Common myeloid progenitor, CD34-positive (primary cell): ENCODE results near the gene JMJD6.
"Not testable (repeated sequence)": the region's sequence is repeated elsewhere in the genome, so short reads cannot be mapped to it uniquely, and the experiment has no call there.

Experiments
- CTCF ChIA-PET: fragments of 350-600 bp; sonication (Branson Sonifier 250); formaldehyde crosslinking; loops from one replicate; lab custom pipeline; 2021; ENCODE audit warnings: antibody characterized with exemption; lab: Charles Lee
- POLR2A ChIA-PET: fragments of 350-600 bp; sonication (Branson Sonifier 250); formaldehyde crosslinking; loops from one replicate; lab custom pipeline; 2021; ENCODE audit warnings: antibody characterized with exemption; lab: Charles Lee
- DNase-seq, 3 donors: peaks; one replicate each; pipeline versions ENCODE4 v3.0.0 to v3.0.0-alpha.2; 2013
- H3K27ac ChIP-seq, 2 experiments: 1 replicate in 1 of 2; 2 replicates in 1 of 2; pipeline ENCODE4 v1.7.0; 2013; ENCODE audit warnings: inconsistent platforms in 2 of 2, low read length in 2 of 2, mild to moderate bottlenecking in 2 of 2, low read depth in 1 of 2, moderate library complexity in 1 of 2; ENCODE audit not compliant: severe bottlenecking in 2 of 2, insufficient read depth in 1 of 2, poor library complexity in 1 of 2
- H3K27me3 ChIP-seq, 5 experiments: replicated peaks in 2 of 5; 1 replicate in 3 of 5; 2 replicates in 2 of 5; pipeline versions ENCODE4 v1.6.1 to v1.7.0; 2013; ENCODE audit warnings: low read length in 4 of 5, mild to moderate bottlenecking in 2 of 5, moderate library complexity in 2 of 5, inconsistent platforms in 1 of 5; ENCODE audit not compliant: insufficient read depth in 5 of 5, control insufficient read depth in 4 of 5
- H3K36me3 ChIP-seq, 4 experiments: 1 replicate in 2 of 4; 2 replicates in 2 of 4; pipeline versions ENCODE4 v1.6.1 to v1.7.0; 2013; ENCODE audit warnings: low read length in 3 of 4, control low read depth in 1 of 4, mild to moderate bottlenecking in 1 of 4; ENCODE audit not compliant: control insufficient read depth in 4 of 4, insufficient read depth in 4 of 4
- H3K4me1 ChIP-seq, 4 experiments: 1 replicate in 3 of 4; 2 replicates in 1 of 4; pipeline versions ENCODE4 v1.6.1 to v1.7.1; 2013; ENCODE audit warnings: low read length in 3 of 4, mild to moderate bottlenecking in 3 of 4, control low read depth in 1 of 4, inconsistent platforms in 1 of 4, moderate library complexity in 1 of 4; ENCODE audit not compliant: control insufficient read depth in 4 of 4, insufficient read depth in 4 of 4; ENCODE audit errors: control extremely low read depth in 1 of 4
- H3K4me3 ChIP-seq, 7 experiments: 1 replicate in 4 of 7; 2 replicates in 3 of 7; pipeline versions ENCODE4 v1.5.1 to v1.7.0; 2013; ENCODE audit warnings: mild to moderate bottlenecking in 7 of 7, low read length in 6 of 7, moderate library complexity in 6 of 7, inconsistent platforms in 2 of 7, low read depth in 2 of 7, control low read depth in 1 of 7; ENCODE audit not compliant: insufficient read depth in 4 of 7, control insufficient read depth in 1 of 7; ENCODE audit errors: extremely low read depth in 1 of 7
- H3K9me3 ChIP-seq, 5 experiments: 1 replicate in 4 of 5; 2 replicates in 1 of 5; pipeline versions ENCODE4 v1.6.1 to v1.7.1; 2013; ENCODE audit warnings: low read length in 4 of 5, mild to moderate bottlenecking in 2 of 5, inconsistent platforms in 1 of 5, low read depth in 1 of 5, moderate library complexity in 1 of 5; ENCODE audit not compliant: control insufficient read depth in 4 of 5, insufficient read depth in 2 of 5; ENCODE audit errors: control extremely low read depth in 1 of 5
- WGBS: methylation state at CpG from one replicate; pipeline ENCODE4 v1.1.5; 2013; ENCODE audit not compliant: insufficient coverage; 5-methylcytosine and 5-hydroxymethylcytosine counted together

JMJD6 gene

GRCh38 chr17:76700270-76700616, 26.2 kb downstream of the JMJD6 start:
- ChIA-PET POLR2A (no interaction called here), CTCF (interaction anchor here (1.0 kb wide), 1 partner anchor 12 kb away, joined by 4 read pairs; no protein-coding TSS in a partner anchor)
- Histone ChIP-seq H3K4me1 (peaks cover 0 to 4% (median 3%) of the 10 kb centered on the region in 4 experiments), H3K9me3 (no peaks in the 10 kb centered on the region), H3K27ac (no peak overlapping the region), H3K27me3 (no peaks in the 10 kb centered on the region), H3K36me3 (no peaks in the 10 kb centered on the region), H3K4me3 (no peak overlapping the region)
- no peak for DNase-seq
- WGBS, result 95% methylated on average over 8 of the region's 8 CpGs

GRCh38 chr17:76698466-76698977, 27.9 kb downstream of the JMJD6 start:
- WGBS, result 91% methylated on average over 6 of the region's 7 CpGs
- H3K4me3 ChIP-seq, H3K27ac ChIP-seq, H3K9me3 ChIP-seq, POLR2A ChIA-PET, H3K36me3 ChIP-seq, H3K27me3 ChIP-seq, H3K4me1 ChIP-seq, DNase-seq: not testable (repeated sequence)
- CTCF ChIA-PET, result interaction anchor here (1.1 to 1.7 kb wide), 2 partner anchors 13 to 15 kb away, joined by 3 to 8 read pairs; no protein-coding TSS in a partner anchor

DNA sequence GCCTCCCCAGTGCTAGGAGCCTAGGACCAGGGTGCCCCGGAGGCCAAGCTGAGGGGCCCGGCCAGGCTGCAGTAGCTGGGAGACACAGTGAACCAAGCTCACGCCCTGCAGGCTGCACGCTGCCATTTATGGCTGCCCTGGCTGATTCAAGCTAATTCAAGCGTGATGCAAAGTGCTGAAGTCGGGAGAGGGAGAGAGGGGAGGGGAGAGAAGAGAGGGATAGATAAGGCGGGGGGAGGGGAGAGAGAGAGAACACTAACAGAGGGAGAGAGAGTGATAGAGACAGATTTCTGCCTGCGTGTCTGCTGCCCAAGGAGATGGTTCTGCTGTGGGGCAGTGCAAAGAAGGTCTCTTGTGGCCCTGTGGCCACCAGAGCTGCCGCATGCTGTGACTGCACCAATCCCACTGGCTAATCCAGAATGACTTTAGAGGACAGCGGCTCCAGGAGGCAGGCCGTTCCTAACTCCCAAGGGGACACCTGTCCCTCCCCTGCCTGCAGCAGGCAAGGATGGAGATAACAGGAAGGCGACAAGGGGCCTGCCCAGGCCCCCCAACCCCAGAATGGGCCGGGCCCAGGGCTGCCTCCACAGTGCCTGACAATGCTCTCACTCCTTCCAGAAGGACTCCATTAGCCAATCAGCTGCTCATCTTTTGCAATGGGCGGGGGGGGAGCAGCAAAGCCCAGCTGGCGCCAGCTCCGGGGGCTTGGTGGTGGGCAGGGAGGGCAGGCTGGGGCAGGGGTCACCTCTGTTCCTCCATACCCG, 28.5 kb downstream of the JMJD6 start:
- CTCF ChIA-PET, result interaction anchor here (0.9 to 1.7 kb wide), 3 partner anchors 14 to 74 kb away, joined by 3 to 8 read pairs (median 3); no protein-coding TSS in a partner anchor
- 95% methylated on average over 14 of the region's 17 CpGs for WGBS
- H3K4me3 ChIP-seq, result no peak overlapping the region

GRCh38 chr17:76696763-76697701, 29.4 kb downstream of the JMJD6 start:
- Histone ChIP-seq H3K27me3 (no peaks in the 10 kb centered on the region), H3K4me3 (no peak overlapping the region), H3K9me3 (no peaks in the 10 kb centered on the region), H3K36me3 (no peaks in the 10 kb centered on the region), H3K27ac (no peak overlapping the region), H3K4me1 (no peaks in the 10 kb centered on the region)
- WGBS, result 94% methylated on average over 24 of the region's 25 CpGs
- ChIA-PET POLR2A (no interaction called here), CTCF (interaction anchor here (0.9 to 1.7 kb wide), 5 partner anchors 8 to 73 kb away, joined by 3 to 8 read pairs (median 3); no protein-coding TSS in a partner anchor)
- DNase-seq, result no peak

More for the DNA sequence above, 28.5 kb downstream of the JMJD6 start:
- H3K4me1 ChIP-seq, result no peaks in the 10 kb centered on the region
- H3K36me3 ChIP-seq, result no peaks in the 10 kb centered on the region
- H3K27me3 ChIP-seq, result no peaks in the 10 kb centered on the region
- DNase-seq, result no peak
- no peak overlapping the region for H3K27ac ChIP-seq
- H3K9me3 ChIP-seq, result no peaks in the 10 kb centered on the region
- POLR2A ChIA-PET, result no interaction called here

GRCh38 chr17:76695059-76695831, 31.2 kb downstream of the JMJD6 start:
- H3K9me3 ChIP-seq, result no peaks in the 10 kb centered on the region
- H3K27ac ChIP-seq, result no peak overlapping the region
- no peaks in the 10 kb centered on the region for H3K36me3 ChIP-seq
- WGBS, result 88% methylated on average over 12 of the region's 16 CpGs
- no peak for DNase-seq
- H3K27me3 ChIP-seq, result no peaks in the 10 kb centered on the region
- CTCF ChIA-PET, result interaction anchor here (1.3 to 1.7 kb wide), 2 partner anchors 9 to 14 kb away, joined by 4 to 5 read pairs; no protein-coding TSS in a partner anchor
- no peaks in the 10 kb centered on the region for H3K4me1 ChIP-seq
- no peak overlapping the region for H3K4me3 ChIP-seq
- POLR2A ChIA-PET, result interaction anchor here (0.7 kb wide), 1 partner anchor 1608 kb away, joined by 4 read pairs; no protein-coding TSS in a partner anchor

DNA sequence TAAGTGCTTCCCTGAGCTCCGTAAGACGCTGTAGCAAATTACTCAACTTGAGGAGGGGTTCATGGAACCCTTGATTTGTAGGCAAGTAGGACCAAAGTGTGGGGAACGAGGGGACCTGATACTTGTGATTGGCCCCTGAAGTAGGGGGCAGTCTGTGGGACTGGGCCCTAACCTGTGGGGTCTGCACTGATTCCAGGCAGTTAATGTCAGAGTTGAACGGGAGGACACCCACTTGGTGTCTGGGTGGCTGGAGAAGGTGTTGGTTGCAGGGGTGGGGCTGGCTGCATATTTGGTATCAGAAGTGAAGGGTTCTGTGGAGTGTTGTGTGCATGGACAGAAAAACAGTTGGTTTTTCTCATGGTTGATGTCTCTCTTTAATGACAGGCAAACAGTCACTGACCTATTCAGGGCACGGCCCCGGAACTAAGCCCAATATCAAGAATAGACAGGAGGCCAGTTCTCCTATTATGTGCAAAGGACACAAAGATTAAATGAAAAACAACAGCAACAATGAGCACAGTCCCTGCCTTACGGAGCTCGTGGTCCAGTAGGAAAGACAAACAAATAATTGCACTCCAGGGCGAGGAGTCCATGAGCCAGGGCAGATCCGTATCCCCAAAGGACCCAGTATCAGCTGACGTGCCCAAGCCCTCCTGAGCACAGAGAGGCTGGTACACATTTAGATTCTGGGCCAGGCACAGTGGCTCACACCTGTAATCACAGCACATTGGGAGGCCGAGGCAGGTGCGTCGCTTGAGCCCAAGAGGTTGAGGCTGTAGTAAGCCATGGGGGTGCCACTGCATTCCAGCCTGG, 34.8 kb downstream of the JMJD6 start:
- H3K27ac ChIP-seq, result no peak overlapping the region
- no peak for DNase-seq
- H3K9me3 ChIP-seq, result no peaks in the 10 kb centered on the region
- POLR2A ChIA-PET, result no interaction called here
- H3K4me1 ChIP-seq, result no peaks in the 10 kb centered on the region
- no peaks in the 10 kb centered on the region for H3K27me3 ChIP-seq
- H3K4me3 ChIP-seq, result no peak overlapping the region
- CTCF ChIA-PET, result interaction anchor here (0.7 to 1.7 kb wide), 3 partner anchors 10 to 78 kb away, joined by 3 to 13 read pairs (median 3); no protein-coding TSS in a partner anchor
- H3K36me3 ChIP-seq, result no peaks in the 10 kb centered on the region
- WGBS, result 97% methylated on average over 14 of the region's 14 CpGs
